IPS-15b (cell line): Measurements from ENCODE around the gene SLC35D2.
"Not testable (repeated sequence)": the region's sequence is repeated elsewhere in the genome, so short reads cannot be mapped to it uniquely, and the experiment has no call there.

Experiments used
- H3K27me3 ChIP-seq: one replicate; pipeline ENCODE4 v1.6.1; 2013; ENCODE audit warnings: low read length; ENCODE audit not compliant: control insufficient read depth, insufficient read depth
- H3K36me3 ChIP-seq: one replicate; pipeline ENCODE4 v1.6.1; 2013; ENCODE audit warnings: low read length; ENCODE audit not compliant: control insufficient read depth, insufficient read depth
- H3K4me1 ChIP-seq: one replicate; pipeline ENCODE4 v1.6.1; 2013; ENCODE audit warnings: mild to moderate bottlenecking, low read length; ENCODE audit not compliant: control insufficient read depth, insufficient read depth
- H3K4me3 ChIP-seq: one replicate; pipeline ENCODE4 v1.5.1; 2013; ENCODE audit warnings: low read depth, low read length
- H3K9ac ChIP-seq: one replicate; pipeline ENCODE4 v1.6.1; 2013; ENCODE audit warnings: low read depth, mild to moderate bottlenecking, low read length
- H3K9me3 ChIP-seq: one replicate; pipeline ENCODE4 v1.6.1; 2013; ENCODE audit warnings: mild to moderate bottlenecking, low read length; ENCODE audit not compliant: control insufficient read depth, insufficient read depth

The SLC35D2 gene

DNA sequence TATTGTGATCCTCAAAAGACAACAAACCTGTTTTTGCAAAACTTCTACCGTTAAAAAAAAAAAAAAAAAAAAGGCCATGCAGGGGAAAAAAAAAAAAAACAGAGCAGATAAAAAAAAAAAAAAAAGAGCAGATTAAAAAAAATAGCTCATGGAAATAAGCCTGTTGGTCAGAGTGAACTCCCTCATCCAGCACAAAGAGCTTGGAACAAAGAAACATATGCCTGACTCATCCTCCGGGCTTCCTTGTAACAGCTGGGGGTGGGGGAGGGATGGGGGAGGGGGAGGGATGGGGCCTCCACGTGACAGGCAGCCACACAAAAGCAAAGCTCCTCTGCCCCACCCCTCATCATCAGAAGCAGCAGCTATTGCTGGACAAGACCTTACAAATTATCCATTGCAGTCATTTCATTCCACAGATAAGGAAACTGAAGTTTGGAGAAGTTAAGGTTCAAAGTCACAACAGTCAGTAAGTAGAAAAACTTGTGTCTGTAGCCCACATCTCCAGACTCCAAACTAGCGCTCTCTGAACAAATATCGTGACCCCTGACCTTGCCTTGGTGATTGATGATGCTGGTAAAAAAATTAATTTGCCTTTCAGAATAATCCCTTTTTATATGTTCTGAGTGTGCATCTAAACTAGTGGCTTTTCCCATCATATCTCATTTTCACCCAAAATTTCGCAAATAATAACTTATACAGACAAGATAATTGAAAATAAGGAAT is 38.9 kb downstream of the SLC35D2 start:
- Histone ChIP-seq H3K9me3 (no peaks in the 10 kb centered on the region), H3K27me3 (no peaks in the 10 kb centered on the region), H3K4me3 (no peak overlapping the region), H3K4me1 (peaks cover 32% of the 10 kb centered on the region), H3K9ac (no peak overlapping the region), H3K36me3 (no peaks in the 10 kb centered on the region)

- H3K9ac ChIP-seq, result no peak overlapping the region
- H3K9me3 ChIP-seq, result no peaks in the 10 kb centered on the region
- H3K4me3 ChIP-seq, result no peak overlapping the region
- no peaks in the 10 kb centered on the region for H3K36me3 ChIP-seq
- H3K27me3 ChIP-seq, result no peaks in the 10 kb centered on the region
- peaks cover 32% of the 10 kb centered on the region for H3K4me1 ChIP-seq
Observed at GRCh38 chr9:96343515-96344360, 39.8 kb downstream of the SLC35D2 start.

DNA sequence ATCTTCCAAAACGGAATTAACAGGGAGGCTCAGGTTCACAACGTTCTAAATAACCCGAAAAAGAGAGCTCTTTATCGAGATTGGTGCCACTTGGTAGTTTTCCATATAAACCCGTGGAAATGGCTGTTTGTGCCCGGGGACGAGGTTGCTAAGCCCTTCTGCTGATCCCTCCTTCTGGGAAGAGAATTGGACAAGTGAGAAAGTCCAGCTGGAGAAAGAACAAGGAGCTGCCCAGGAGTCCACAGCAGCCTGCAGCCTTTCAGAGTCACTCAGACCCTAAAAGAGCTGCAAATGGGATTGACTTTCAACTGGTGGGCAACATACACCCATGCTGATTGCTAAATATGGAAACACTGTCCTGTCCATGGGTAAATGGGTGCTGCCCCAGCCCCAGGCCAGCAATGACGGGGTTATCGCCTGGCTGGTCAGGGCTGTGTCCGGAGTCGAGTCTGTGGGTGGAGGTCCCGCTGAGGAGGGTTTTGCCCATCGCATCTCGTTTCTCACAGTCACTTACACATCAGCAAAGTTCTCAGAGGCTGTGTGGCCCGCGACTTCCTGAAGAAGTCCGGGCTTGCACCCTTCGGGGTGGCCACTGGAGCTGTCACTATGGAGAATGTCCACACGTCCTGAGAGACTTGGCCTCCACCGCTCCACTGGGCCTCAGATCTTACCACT is 40.8 kb downstream of the SLC35D2 start:
- Histone ChIP-seq H3K27me3 (no peaks in the 10 kb centered on the region), H3K9me3 (no peaks in the 10 kb centered on the region), H3K9ac (no peak overlapping the region), H3K4me1 (peaks cover 32% of the 10 kb centered on the region), H3K4me3 (no peak overlapping the region), H3K36me3 (no peaks in the 10 kb centered on the region)

GRCh38 chr9:96340707-96341106 is 42.8 kb downstream of the SLC35D2 start:
- Histone ChIP-seq H3K9ac (no peak overlapping the region), H3K4me3 (no peak overlapping the region), H3K36me3 (no peaks in the 10 kb centered on the region), H3K4me1 (peaks cover 26% of the 10 kb centered on the region), H3K9me3 (no peaks in the 10 kb centered on the region), H3K27me3 (no peaks in the 10 kb centered on the region)

- Histone ChIP-seq H3K9ac (no peak overlapping the region), H3K27me3 (no peaks in the 10 kb centered on the region), H3K4me1 (peaks cover 6% of the 10 kb centered on the region), H3K4me3 (no peak overlapping the region), H3K36me3 (no peaks in the 10 kb centered on the region), H3K9me3 (no peaks in the 10 kb centered on the region)
Observed at GRCh38 chr9:96338299-96338698, 45.2 kb downstream of the SLC35D2 start.

DNA sequence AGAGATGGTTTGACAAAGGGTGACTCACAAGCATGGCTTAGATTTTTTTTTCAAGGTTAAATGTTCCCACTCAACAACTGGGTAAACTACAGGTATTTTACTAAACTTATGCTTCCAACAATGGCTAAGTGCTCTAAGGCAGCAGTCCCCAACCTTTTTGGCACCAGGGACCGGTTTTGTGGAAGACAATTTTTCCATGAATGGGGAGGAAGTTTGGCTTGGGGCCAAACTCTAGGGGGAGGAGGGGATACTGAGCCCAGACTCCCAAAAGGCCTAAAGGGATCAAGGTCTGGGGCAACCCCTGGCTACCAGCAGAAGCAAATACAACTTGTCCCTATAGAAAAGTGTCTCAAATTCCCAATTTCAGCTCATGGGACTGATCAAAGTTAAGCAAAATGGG is 49.6 kb downstream of the SLC35D2 start:
- H3K27me3 ChIP-seq, result no peaks in the 10 kb centered on the region
- no peak overlapping the region for H3K4me3 ChIP-seq
- no peaks in the 10 kb centered on the region for H3K4me1 ChIP-seq
- no peak overlapping the region for H3K9ac ChIP-seq
- H3K9me3 ChIP-seq, result no peaks in the 10 kb centered on the region
- H3K36me3 ChIP-seq, result no peaks in the 10 kb centered on the region

GRCh38 chr9:96331236-96331947 is 52.1 kb downstream of the SLC35D2 start:
- no peaks in the 10 kb centered on the region for H3K9me3 ChIP-seq
- no peak overlapping the region for H3K9ac ChIP-seq

DNA sequence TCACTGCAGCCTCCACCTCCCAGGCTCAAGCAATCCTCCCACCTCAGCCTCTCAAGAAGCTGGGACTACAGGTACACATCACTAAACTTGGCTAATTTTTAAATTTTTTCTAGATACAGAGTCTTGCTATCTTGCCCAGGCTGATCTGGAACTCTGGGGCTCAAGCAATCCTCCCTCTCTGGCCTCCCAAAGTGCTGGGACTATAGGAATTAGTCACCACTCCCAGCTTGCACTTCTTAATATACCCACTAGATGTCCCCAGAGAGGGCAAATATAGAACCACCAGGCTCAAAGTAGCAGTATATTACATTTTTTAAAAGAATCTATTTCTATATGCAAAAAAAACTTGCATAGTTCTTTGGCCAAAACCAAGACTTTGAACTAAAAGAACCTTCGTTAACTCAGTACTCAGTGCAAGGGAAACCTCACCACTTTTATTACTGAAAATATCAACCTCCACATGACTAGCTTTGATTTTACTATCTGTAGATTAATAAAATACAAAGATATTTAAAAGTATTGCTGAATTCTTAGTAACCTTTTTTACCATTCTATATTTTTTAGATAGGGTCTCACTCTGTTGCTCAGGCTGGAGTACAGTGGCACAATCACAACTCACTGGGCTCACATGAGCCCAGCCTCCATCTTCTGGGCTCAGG is 55.7 kb downstream of the SLC35D2 start:
- Histone ChIP-seq H3K4me1 (no peaks in the 10 kb centered on the region), H3K27me3 (no peaks in the 10 kb centered on the region), H3K9me3 (no peaks in the 10 kb centered on the region), H3K36me3 (no peaks in the 10 kb centered on the region), H3K4me3 (no peak overlapping the region), H3K9ac (no peak overlapping the region)

More at GRCh38 chr9:96331236-96331947, 52.1 kb downstream of the SLC35D2 start:
- no peaks in the 10 kb centered on the region for H3K4me1 ChIP-seq
- no peaks in the 10 kb centered on the region for H3K27me3 ChIP-seq
- H3K4me3 ChIP-seq, result no peak overlapping the region
- H3K36me3 ChIP-seq, result no peaks in the 10 kb centered on the region

- Histone ChIP-seq H3K4me1 (peaks cover 7% of the 10 kb centered on the region), H3K9ac (no peak overlapping the region), H3K9me3 (no peaks in the 10 kb centered on the region), H3K4me3 (no peak overlapping the region), H3K27me3 (no peaks in the 10 kb centered on the region), H3K36me3 (no peaks in the 10 kb centered on the region)
Observed at GRCh38 chr9:96323169-96323568, 60.3 kb downstream of the SLC35D2 start.

- not testable (repeated sequence) for H3K4me3 ChIP-seq, H3K9ac ChIP-seq, H3K36me3 ChIP-seq, H3K27me3 ChIP-seq, H3K9me3 ChIP-seq, H3K4me1 ChIP-seq
Observed at GRCh38 chr9:96322736-96323135, 60.8 kb downstream of the SLC35D2 start.

GRCh38 chr9:96322210-96322609 is 61.3 kb downstream of the SLC35D2 start:
- not testable (repeated sequence) for H3K36me3 ChIP-seq, H3K9ac ChIP-seq, H3K9me3 ChIP-seq, H3K4me3 ChIP-seq, H3K27me3 ChIP-seq, H3K4me1 ChIP-seq
